Subcutaneous adipose tissue (tissue), 4 donors: ENCODE data around the gene LDB2. TPM values are rescaled to one million over a fixed set of nuclear protein-coding genes. Genes with fewer than 3 reads are reported as not detected.

Source experiments
- total RNA-seq, 4 donors: library from RNA; depleted of rRNA; stranded (reverse); fragments of >200 nt; gene quantifications; one replicate each; pipeline ENCODE4 v1.1.0, GENCODE V29; 2016
- TF ChIP-seq, protein P1 (sequence below): fragments of 450-650 bp; IDR thresholded peaks from one replicate; pipeline ENCODE4 v1.5.1; 2016; ENCODE audit warnings: low read depth, mild to moderate bottlenecking, control low read depth, antibody characterized with exemption, moderate library complexity

The LDB2 gene
- total RNA-seq, 4 donors from 2014 or later = 19.0 to 122 (median 42.6) TPM

DNA sequence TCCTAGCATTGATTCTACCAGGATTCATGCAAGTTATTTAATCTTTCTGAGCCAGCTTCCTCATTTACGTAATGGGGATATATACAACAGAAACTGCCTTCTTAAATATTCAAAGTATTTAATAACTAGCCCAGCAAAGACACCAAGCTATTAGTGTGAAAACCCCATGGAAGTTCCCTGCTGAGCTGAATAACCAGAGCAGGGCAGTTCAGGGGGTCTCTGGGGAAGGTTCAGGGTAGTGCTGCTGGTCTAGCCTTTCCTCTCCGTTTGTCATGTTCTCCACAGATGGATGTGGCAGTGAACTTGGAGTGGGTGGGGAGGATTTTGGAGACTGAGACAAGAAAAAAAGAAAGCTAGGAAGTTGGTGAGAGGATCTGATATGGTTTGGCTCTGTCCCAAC, 431.4 kb downstream of the LDB2 start:
- TF ChIP-seq, protein P1, sequence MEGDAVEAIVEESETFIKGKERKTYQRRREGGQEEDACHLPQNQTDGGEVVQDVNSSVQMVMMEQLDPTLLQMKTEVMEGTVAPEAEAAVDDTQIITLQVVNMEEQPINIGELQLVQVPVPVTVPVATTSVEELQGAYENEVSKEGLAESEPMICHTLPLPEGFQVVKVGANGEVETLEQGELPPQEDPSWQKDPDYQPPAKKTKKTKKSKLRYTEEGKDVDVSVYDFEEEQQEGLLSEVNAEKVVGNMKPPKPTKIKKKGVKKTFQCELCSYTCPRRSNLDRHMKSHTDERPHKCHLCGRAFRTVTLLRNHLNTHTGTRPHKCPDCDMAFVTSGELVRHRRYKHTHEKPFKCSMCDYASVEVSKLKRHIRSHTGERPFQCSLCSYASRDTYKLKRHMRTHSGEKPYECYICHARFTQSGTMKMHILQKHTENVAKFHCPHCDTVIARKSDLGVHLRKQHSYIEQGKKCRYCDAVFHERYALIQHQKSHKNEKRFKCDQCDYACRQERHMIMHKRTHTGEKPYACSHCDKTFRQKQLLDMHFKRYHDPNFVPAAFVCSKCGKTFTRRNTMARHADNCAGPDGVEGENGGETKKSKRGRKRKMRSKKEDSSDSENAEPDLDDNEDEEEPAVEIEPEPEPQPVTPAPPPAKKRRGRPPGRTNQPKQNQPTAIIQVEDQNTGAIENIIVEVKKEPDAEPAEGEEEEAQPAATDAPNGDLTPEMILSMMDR = no peak

DNA sequence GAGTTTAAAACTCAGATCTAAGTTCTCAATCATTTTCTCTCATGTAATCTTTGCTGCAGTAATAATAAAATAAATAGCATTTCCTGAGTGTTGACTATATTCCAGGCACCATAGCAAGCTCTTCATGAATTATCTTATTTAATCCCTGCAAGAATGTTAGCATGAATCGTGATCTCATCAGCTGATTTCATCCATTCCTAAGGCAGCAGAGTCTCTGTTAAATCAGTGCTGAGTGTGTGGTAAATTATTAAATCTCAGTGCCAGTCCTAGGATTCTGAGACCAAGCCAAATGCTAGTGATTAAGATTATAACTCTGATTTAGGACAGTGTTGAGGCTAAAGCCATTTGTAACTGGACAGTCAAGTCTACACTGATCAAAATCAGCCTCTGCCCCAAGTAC, 431.9 kb downstream of the LDB2 start:
- TF ChIP-seq, protein P1 = no peak

DNA sequence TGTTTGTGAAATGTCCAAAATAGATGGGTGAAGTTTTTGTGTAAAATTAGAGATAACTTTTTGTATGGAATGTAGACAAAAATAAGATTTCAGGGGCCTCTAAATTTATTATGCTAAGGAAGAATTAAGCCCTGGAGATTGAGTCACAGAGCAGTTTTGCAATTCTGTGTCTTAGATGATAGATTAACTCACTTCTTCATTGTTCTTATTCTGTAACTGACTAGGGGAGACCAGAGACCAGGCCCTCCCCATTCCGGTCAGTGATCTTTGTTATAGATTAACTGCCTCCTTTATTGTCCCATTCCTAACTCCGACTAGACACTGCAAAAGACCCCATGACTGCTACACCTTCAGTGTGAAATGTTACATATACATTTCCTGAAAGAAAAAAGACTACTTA, 433.8 kb downstream of the LDB2 start:
- TF ChIP-seq, protein P1 = no peak

DNA sequence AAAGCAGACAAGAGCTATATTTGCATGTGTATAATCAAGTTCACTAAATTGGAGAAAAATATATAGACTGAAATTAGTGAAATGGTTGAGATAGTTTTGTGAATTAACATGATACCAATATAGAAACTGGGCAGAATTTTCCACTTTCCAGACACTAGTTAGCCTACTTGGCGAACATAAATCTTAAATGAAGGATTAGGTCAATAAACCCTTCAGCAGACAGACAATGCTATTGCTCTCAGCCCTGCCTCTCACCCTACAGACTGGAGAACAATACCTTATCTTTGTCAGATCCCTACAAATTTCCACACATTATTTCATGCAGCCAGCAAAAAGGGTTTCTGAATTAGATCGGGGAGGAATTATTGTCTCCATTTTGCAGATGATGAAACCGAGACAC, 435.8 kb downstream of the LDB2 start:
- TF ChIP-seq, protein P1 = no peak

DNA sequence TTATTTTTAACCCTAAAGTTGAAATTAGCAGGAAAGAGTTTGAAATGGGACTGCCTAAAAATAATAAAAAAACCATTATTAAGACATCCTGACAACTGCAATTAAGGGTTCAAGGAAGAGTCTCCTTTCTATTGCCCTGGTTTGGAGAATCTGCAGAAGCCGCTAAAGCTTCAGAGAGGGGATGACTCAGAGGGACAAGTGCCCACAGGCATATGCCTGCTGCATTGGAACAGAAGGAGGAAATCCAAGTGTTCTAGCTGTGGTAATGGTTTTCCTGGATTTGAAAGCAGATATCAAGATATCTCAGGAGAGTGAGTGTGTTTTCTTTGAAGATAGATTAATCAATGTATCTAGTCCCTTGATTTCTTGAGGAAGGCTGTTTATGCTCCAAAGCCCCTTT, 437.1 kb downstream of the LDB2 start:
- TF ChIP-seq, protein P1 = no peak

DNA sequence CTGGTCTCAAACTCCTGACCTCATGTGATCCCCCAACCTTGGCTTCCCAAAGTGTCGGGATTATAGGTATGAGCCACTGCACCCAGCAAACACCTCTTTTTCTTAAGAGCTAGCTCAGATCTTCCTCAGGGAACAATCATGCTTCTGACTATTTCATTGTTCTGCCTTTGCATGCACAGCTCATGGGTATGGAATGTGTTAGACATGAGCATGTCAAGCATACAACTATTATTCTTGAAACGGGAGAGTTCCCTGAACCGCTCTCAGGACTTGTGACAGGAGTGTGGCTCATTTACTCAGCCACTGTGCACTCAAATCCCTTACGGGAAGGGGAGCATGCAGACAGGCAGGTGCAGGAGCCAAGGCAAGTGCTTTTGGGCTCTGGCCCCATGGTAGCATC, 440.5 kb downstream of the LDB2 start:
- TF ChIP-seq, protein P1 = no peak
